ENCODE results near the gene GABRG2.

DNA sequence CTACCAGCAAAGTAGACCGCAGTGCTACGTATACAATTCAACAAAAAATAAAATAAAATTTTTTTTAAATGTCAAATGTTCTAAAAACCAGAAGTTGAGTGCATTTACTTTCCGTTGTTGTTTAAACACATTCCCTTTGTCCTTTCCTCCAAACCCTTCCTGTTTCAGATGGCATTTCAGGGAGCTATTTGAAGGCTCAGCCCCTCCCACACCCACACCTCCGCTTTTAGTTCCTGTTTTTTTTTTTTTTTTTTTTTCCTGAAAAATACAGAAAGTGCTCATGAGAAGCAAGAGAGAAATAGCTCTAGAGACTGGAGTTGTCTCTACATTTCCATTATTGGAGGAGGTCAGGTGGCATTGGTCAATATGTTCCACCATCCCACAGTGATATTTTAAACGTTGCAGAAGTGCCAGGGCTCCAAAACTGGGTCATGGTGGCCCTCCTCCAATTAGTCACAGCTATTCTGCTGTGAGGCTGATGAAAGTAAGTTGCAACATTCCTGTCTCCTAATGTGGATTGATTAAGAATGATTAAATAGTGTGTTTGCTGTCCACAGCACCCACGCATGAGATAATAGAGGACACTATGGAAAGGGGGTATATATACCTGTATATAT, 106.9 kb downstream of the GABRG2 start:
- TF ChIP-seq, protein P1, sequence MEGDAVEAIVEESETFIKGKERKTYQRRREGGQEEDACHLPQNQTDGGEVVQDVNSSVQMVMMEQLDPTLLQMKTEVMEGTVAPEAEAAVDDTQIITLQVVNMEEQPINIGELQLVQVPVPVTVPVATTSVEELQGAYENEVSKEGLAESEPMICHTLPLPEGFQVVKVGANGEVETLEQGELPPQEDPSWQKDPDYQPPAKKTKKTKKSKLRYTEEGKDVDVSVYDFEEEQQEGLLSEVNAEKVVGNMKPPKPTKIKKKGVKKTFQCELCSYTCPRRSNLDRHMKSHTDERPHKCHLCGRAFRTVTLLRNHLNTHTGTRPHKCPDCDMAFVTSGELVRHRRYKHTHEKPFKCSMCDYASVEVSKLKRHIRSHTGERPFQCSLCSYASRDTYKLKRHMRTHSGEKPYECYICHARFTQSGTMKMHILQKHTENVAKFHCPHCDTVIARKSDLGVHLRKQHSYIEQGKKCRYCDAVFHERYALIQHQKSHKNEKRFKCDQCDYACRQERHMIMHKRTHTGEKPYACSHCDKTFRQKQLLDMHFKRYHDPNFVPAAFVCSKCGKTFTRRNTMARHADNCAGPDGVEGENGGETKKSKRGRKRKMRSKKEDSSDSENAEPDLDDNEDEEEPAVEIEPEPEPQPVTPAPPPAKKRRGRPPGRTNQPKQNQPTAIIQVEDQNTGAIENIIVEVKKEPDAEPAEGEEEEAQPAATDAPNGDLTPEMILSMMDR (IDR thresholded peaks at IDR 0.05): no peak
- no peak for TF ChIP-seq POLR2AphosphoS5 (IDR thresholded peaks at IDR 0.05)
- no peak for TF ChIP-seq POLR2A (IDR thresholded peaks at IDR 0.05)

Measured in breast epithelium (tissue), 3 donors.